Dedifferentiated amniotic fluid mesenchymal stem cell (primary cell): ENCODE data around the gene SERINC2.
"Not testable (repeated sequence)": the region's sequence is repeated elsewhere in the genome, so short reads cannot be mapped to it uniquely, and the experiment has no call there.

ENCODE experiments used
- DNase-seq: peaks from one replicate; pipeline ENCODE4 v3.0.0-alpha.2; 2016; ENCODE audit errors: extremely low spot score

The SERINC2 gene

DNA sequence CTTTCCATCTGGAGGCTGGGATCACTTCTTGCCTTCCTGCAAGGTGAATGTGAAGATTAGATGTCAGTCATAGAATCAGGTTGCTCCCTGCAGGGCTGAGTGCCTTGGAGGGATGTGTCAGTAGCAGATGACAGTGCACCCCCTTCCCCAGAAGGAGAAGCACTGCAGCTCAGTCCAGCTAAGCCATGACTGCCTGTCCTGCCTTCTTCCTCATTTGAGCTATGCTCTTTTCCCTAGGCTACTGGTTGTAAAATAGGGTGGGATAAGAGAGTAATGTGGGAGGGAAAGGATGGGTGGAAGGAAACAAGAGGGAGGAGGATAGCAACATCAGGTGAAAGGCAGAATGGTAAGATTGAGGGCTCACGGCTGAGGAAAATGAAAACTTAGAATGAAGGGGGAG is 29.0 kb upstream of the SERINC2 start:
- DNase-seq: no peak

DNA sequence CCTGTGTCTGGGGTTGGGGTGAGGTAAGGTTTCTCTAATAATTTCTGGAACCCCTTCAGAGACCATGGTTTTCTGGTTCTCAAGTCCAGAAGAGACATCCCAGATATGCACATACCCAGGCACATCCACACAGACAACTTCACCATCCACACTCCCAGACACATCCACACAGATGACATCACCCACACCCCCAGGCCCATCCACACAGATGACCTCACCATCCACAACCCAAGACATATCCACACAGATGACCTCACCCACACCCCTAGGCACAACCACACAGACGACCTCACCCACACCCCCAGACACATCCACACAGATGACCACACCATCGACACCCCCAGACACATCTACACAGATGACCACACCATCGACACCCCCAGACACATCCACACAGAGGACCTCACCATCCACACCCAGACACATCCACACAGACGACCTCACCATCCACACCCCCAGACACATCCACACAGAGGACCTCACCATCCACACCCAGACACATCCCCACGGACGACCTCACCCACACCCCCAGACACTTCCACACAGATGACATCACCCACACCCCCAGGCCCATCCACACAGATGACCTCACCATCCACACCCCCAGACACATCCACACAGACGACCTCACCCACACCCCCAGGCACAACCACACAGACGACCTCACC is 26.3 kb upstream of the SERINC2 start:
- DNase-seq: not testable (repeated sequence)

DNA sequence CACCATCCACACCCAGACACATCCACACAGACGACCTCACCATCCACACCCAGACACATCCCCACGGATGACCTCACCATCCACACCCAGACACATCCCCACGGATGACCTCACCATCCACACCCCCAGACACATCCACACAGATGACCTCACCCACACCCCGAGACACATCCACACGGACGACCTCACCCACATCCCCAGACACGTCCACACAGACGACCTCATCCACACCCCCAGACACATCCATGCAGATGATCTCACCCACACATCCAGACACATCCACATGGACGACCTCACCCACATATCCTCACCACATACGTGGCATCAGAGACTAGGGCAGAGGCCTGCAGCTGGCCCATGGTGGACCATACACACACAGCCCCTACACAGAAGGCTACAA is 25.4 kb upstream of the SERINC2 start:
- DNase-seq: no peak

DNA sequence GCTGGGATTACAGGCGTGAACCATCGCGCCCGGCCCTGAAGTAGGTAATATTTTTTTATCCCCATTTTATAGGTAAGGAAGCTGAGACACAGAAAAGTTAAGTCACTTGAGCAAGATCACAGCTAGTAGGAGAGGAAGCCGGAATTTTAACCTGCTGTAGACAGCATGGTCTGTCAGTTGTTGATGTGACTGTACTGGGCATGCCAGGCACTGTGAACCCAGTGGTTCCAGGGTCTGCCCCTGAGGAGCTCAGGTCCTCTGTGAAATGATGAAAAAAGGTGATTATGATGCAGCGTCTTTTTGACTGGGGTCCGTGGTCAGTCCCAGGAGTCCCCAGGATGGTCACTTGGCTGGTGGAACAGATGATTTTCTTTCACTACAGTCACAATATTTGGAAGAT is 23.4 kb upstream of the SERINC2 start:
- no peak for DNase-seq

DNA sequence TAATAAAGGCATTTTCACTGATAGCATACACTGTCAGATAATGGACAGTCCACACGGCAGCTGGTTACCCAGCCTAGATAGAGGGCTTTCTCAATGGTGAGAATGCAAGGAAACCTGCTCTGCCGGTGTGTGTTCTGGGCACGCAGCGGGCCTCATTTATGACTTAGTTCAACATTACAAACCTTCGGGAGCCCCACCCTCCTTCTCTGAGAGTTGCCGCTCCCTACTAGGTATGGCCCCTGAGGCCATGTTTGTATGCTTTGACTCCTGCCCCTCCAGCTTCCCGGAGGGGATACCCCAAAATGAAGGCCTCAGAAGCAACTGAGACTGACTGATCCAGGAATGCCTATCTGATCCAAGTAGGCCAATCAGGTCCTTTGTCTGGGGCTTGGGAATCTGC is 22.9 kb upstream of the SERINC2 start:
- no peak for DNase-seq

DNA sequence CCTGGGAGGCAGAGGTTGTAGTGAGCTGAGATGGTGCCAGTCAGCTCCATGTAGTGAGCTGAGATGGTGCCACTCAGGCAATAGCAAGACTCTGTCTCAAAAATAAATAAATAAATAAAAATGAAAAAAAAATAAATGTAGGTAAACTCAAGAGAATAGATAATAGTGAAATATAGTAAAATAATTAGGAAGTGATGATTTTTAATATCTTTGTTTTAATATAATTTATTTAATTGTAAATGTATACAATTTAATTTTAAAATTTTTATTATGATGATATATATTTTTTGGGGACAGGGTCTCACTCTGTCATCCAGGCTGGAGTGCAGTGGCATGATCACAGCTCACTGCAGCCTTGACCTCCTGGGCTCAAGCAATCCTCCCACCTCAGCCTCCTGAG is 19.6 kb upstream of the SERINC2 start:
- no peak for DNase-seq

DNA sequence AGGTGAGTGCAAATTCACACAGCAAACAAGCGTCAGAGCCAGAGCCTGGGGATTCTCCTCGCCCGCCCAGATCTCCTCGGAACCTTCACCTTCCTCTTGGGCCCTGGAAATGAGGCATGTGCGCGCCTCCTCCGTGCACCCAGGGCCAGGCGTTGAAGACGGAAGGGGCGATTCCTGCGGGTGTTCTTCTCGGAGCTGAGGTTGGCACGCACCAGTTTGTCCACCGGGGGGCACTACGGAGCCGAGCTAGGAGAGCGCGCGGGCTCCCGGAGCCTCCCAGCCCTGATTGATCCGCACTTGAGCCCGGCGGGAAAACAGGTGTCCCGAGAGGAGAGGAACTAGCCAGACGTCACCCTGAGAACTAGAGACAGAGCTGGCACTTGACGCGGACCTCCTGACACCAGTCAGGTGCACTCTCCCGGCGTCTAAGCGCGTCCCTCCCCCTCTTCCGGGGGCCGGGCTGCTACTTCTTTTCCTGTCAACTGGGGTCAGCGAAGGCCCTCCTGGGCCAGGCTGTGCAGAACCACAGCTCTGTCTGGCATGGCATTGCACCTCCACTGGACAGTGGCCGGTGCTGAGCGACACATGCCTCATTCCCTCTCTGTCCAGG is 18.3 kb upstream of the SERINC2 start:
- DNase-seq: peak; percentile 65

DNA sequence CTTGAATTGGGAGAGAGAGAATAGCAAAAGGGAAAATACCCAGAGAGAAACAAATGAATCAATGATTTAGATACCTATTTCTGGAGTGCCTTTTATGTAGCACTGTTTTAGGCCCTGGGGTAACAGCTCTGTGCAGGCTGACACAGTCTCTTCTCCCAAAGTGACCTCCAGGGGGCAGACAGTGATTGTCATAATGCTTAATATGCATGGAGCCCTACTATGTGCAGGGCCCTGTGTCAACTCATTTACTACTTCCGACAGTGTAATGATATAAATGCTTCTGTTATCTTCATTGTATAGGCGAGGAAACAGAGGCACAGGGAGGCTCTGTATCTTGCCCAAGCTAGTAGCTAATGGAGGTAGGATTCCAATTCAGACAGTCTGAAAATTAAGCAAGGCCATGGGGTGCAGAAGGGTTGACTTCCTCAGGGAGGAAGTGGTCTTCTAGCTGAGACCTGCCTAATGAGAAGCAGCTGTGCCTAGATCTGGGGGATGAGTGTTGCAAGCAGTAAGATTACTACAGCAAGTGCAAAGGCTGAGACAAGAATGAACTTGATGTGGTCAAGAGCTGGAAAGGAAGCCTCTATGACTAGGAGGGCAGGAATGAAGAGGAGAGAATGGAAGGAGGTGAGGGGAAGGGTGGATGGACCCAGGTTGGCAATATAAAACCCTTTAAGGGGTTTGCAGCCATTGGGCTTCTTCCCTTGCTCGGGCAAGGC is 16.2 kb upstream of the SERINC2 start:
- DNase-seq: no peak

DNA sequence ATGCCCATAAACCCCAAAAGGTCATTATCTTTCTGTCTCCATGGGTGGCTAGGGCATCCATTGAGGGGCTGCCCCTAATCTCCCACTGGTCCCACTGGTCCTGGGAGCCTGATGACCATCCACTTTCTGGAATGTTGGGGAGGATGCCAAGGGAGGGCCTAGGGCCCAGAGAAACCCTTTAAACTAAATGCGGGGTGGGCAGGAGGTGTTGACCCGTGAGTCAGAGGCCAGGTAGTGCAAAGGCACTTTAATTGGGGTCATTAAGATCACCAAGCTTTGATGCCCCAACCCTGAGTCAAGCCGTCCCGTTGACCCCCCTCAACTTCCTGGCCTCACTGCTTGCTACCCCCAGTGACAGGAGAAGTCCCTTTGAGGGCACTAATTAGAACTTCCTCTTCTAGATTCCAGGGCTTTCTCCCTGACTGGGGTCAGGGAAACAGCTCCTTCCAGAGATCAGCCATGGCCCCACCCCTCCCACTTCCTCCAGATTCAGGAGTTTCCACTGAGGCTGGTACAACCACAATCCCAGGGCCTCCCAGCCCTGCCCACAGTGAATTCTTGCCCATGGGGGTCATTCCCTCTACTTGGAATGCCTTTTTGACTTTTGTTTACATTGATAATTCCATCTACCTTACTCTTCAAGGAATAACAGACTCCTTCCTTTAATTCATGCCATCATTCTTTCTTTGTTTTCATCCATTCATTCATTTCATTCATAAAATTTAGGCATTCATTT is 15.5 kb upstream of the SERINC2 start:
- no peak for DNase-seq

DNA sequence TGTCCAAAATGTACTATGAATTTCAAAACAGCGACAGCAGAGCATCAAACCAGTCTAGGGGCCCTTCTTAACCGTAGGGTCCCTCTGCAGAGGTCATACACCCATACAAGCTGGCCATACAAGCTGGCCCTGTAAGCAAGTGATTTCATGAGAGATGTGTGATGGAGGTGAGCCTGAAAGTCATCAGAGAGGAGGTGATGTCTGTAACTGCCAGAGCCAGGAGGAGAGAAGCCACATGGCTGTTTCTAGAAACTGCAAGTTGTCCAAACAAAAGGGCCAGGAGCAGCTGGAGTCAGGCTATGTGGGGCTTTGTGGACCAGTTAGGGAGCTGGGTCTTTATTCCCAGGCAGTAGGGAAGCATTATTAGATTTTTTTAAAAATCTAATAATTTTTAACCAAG is 14.8 kb upstream of the SERINC2 start:
- no peak for DNase-seq

DNA sequence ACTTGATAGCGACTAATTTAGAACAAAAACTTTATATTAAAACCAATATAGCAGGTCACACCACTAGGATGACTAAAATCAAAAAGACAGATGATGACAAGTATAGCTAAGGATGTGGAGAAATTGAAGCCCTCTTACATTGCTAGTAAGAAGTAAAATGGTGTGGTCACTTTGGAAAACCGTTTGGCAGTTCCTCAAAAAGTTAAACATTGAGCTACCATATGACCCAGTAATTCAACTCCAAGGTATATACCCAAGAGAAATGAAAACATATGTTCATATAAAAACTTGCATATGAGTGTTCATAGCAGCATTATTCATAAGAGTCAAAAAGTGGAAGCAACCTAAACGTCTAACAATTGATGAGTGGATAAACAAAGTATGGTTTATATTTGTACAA is 13.0 kb upstream of the SERINC2 start:
- no peak for DNase-seq

DNA sequence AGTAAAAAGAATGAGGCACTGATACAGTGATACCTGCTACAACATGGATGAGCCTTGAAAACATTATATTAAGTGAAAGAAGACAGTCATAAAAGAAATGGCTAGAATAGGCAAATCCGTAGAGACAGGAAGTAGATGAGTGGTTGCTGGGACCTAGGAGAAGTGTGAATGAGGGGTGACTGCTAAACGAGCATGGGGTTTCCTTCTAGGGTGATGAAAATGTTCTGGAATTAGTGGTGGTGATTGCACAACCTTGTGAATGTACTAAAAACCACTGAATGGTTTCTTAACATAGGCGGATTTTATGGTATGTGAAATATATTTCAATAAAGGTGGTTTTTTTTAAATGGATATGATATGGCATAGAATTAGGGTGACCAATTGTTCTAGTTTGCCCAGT is 12.6 kb upstream of the SERINC2 start:
- no peak for DNase-seq

DNA sequence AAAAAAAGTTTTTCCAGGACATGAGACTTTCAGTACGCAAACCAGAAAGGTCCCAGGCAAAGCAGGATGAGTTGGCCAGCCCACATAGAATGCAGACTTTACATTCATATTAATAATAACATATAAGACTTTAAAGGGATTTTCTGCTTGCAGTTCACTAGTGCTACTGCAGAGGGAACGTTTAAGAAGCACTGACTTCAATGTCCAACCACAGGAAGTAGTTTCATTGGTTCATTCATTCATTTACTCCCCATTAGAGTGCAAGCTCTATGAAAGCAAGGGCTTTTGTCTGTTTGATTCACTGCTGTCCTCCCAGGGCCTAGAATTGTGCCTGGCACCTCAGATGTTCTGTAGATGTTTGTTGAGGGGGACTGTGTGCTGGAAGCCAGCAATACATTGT is 11.8 kb upstream of the SERINC2 start:
- DNase-seq: no peak

DNA sequence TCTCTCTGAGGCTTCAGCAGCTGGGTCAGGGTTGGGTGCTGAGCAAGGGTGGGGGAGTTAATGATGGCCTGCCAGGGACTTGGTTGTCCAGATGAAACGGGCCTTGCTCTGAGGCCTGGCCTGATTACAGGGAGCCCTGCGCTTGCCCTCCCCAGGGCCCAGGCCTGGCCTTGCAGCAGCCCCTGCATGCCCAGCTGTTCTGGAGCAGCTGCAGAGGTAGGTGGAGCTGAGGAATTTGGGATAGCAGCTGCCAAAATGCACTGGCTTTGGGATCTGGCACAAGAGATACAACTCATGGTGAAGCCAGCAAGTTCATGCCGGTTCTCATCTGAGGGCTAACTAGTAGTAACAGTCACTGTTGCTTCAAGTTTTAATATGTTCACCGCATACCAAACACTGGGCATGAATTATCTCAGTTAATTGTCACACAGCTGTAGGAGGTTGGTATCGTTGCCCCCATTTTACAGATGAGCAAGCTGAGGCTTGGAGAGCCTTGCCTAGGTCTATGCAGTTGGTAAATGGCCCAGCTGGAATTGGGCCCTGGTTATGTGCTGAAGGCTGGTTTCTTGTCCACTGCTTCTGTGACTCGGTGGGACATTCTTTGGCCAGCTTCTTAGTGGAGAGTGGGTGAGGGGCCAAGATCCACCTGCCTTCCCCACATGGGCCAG is 7.3 kb upstream of the SERINC2 start:
- no peak for DNase-seq

DNA sequence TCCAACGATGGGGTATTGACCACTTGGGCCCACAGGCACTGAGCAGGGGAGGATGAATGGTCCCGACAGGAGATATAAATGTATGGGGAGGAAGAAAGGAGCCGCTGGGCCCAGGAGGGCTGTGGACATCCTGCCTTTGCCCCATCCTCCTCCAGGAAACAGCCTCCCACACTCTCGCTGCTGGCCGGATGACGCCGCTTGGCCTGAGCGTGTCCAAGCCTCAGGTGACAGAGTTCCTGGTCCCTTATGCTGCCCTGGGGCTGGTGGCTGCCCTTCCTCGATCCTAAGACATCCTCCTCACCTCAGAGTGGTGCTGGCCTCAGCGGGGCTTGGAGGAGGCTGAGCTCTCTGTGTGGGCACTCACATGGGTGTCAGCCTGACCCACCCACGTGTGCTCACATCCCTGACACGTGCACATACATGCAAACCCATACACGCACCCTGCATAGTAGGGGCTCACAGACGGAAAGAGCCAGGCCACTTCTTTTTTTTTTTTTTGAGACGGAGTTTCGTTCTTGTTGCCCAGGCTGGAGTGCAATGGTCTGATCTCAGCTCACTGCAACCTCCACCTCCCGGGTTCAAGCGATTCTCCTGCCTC is 5.9 kb upstream of the SERINC2 start:
- DNase-seq: no peak

DNA sequence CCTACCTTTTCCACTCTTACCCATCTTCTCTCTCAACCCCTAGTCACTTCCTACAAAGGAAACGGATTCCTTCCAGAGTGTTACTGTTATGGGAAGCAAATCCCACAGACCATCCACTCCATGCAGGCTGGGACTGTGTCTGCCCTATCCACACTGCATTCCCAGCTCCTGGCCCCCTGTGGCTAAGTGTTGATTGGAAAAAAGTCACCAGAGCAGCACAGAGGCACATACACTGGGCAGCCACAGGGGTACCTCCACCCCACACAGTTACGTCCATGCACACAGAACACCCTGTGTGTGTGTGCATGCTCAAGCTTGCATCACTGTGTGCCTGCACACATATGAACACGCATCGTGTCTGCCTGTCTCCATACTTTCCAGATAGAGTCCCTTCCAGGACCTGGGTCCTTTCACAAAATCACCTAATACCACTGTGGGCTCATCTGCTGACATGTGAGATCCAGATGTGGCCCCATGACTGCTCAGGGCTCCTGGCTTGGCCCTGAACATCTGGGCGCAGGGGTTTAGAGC is 4.2 kb upstream of the SERINC2 start:
- no peak for DNase-seq

DNA sequence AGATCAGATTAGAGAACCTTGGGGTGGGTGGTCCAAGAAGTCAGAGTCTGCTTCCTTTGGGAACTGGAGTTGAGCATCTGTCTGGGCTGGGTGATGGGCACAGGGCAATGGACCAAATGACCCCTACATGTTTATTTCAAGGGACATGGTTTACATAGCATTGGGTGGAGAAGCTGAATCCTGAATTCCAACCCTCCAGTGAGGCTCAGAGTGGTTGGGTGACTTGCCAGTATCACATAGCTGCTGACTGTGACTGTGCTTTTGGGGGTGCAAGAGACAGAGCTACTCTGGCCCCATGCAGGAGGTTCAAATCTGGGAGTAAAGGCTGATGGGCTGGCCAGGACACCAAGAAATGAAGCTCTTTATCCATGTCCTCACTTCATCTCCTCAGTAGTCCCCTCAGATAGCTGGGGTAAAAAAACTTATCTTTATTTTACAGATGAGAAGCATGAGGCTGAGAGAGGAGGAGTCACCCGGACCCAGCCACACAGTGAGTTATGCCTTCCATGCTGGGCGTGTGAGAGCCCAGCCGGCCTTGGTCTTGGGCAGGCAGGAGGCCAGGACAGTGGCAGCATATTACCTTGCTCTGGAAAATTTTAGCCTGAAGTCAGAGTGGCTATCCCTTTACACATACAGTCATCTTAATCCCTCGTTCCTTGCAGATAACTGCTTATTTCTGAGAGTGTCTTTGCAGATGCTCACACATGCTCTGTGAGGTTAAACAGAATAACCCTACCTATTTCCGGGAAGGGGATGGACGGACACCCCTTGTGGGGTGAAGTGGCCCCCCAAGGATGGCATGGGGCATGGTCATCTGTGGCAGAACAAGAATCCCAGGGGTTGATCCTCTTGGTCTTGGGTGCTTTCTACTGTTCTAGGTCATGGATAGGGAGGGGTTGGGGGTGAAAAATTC is 2.8 kb upstream of the SERINC2 start:
- DNase-seq: no peak

DNA sequence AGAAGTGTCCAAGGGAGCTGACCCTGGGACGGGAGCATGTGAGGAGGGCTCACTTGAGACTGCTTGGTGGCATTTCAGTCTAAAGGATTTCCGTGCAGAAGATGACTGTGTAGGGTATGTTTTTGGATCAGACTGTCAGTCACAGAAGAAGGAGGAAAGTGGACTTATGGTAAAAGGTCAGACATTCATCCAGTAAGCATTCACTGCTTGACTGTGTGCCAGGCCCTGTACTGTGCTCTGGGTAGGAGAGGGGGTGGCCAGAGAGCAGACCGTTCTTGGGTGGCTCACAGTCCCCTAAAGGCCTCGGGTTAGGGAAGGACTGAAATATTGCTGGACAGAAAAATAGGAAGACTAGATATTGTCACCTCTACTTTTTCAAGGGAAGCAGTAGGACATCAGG is 2.1 kb upstream of the SERINC2 start:
- DNase-seq: no peak

DNA sequence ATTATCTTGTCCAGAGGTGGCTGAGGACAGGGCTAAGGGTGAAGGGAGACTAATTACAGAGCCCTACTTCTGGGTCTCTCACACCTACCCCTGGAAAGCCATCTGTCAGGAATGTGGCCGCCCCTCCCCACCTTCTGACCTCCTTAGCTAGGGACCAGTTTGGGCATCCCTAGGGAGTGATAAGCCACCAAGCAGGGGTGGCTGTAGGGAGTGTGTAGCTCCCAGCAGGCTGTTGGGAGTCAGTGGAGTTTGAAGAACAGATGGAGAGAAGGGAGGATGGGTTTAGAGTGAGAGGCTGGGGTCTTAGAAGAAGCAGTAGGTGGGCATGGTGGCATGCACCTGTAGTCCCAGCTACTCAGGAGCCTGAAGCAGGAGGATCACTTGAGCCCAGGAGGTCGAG is 808 bp upstream of the SERINC2 start:
- DNase-seq: no peak

DNA sequence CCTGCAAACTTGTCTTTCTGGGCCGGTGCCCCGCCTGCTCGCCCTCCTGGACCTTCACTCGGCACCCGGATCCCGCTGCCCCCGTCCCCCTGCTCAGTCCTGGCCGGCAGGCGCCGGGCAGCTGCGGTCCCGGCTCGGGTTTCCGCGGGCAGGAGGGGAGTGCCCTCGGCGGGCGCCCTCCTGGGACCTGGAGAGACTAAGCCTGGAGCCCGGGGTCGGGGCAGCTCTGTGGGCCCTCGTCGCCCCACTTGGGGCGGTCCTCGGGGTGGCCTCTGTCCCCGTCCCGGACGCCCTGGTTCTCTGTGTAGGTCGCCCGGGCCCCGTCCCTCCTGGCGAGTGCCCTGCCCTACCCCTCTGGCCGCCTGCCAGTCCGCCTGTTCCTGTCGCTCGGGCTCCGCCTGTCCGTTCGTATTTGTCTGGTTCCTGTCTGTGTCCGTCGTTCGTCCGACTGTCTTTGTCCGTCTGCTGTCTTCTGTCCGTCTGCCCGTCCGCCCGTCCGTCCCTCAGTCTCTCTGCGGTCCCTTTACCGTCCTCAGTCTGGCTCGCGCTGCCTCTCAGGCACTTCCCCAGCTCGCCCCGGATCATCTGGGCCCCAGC is 490 bp downstream of the SERINC2 start:
- no peak for DNase-seq
